Head of caudate nucleus (tissue), 42 donors: ENCODE data around the gene OR6C74.

Experiments
- DNase-seq, 42 donors: peaks; one replicate each; pipeline versions ENCODE4 v3.0.0 to v3.0.0-alpha.2; 2020 to 2021; ENCODE audit warnings: mixed read lengths in 7 of 42
- intact Hi-C: fragments of 100-400 bp; cut with DNase I; formaldehyde crosslinking; loops from one replicate; pipeline ENCODE4 v1.15.0; 2022

OR6C74 gene

GRCh38 chr12:55244309-55244708 is at the start of gene OR6C74:
OR6C74 (plus strand) TSS chr12:55244609; CDS start chr12:55247288, 2,679 bp downstream.
- intact Hi-C loops: no loop called here
- DNase-seq: no peak

GRCh38 chr12:55220725-55221124 is 23.7 kb upstream of the OR6C74 start, which contains the start of gene OR10A7:
OR10A7 (plus strand) TSS chr12:55221025; CDS start chr12:55221025, 0 bp downstream.
- intact Hi-C loops: no loop called here
- DNase-seq: no peak

GRCh38 chr12:55226523-55226922 is 17.9 kb upstream of the OR6C74 start:
- intact Hi-C loops: no loop called here
- DNase-seq: no peak

GRCh38 chr12:55227643-55228042 is 16.8 kb upstream of the OR6C74 start:
- intact Hi-C loops: no loop called here
- DNase-seq: no peak

- intact Hi-C loops: no loop called here
- no peak for DNase-seq
Measured at GRCh38 chr12:55246159-55246558, 1.8 kb downstream of the OR6C74 start.

GRCh38 chr12:55250944-55251343 is 6.5 kb downstream of the OR6C74 start:
- intact Hi-C loops: no loop called here
- no peak for DNase-seq

GRCh38 chr12:55253281-55253680 is 8.9 kb downstream of the OR6C74 start:
- intact Hi-C loops: no loop called here
- no peak for DNase-seq

- intact Hi-C loops: no loop called here
- DNase-seq: no peak
Measured at GRCh38 chr12:55256831-55257230, 12.4 kb downstream of the OR6C74 start.

GRCh38 chr12:55258303-55258702 is 13.9 kb downstream of the OR6C74 start:
- DNase-seq: no peak
- intact Hi-C loops: no loop called here

GRCh38 chr12:55280991-55281390 is 36.6 kb downstream of the OR6C74 start:
- DNase-seq: peak in 1 of 42 donors; percentile 4
- intact Hi-C loops: no loop called here

- DNase-seq: no peak
- intact Hi-C loops: no loop called here
Measured at GRCh38 chr12:55289999-55290398, 45.6 kb downstream of the OR6C74 start.
